Fibroblast of mammary gland (primary cell): ENCODE results near the gene MRPL53.

Source experiments
- DNase-seq: peaks from one replicate; pipeline ENCODE4 v3.0.0-alpha.2; 2010; ENCODE audit warnings: low read depth
- H3K4me3 ChIP-seq: 2 replicates; pipeline ENCODE4 v1.5.1; 2011; ENCODE audit warnings: low read depth, mild to moderate bottlenecking, low read length, moderate library complexity; ENCODE audit not compliant: control insufficient read depth
- TF ChIP-seq, protein P1 (sequence below): conservative IDR thresholded peaks from 2 replicates; pipeline ENCODE4 v1.5.1; 2011; ENCODE audit warnings: low read depth, low read length, inconsistent platforms; ENCODE audit not compliant: control insufficient read depth, insufficient read depth

The MRPL53 gene

DNA sequence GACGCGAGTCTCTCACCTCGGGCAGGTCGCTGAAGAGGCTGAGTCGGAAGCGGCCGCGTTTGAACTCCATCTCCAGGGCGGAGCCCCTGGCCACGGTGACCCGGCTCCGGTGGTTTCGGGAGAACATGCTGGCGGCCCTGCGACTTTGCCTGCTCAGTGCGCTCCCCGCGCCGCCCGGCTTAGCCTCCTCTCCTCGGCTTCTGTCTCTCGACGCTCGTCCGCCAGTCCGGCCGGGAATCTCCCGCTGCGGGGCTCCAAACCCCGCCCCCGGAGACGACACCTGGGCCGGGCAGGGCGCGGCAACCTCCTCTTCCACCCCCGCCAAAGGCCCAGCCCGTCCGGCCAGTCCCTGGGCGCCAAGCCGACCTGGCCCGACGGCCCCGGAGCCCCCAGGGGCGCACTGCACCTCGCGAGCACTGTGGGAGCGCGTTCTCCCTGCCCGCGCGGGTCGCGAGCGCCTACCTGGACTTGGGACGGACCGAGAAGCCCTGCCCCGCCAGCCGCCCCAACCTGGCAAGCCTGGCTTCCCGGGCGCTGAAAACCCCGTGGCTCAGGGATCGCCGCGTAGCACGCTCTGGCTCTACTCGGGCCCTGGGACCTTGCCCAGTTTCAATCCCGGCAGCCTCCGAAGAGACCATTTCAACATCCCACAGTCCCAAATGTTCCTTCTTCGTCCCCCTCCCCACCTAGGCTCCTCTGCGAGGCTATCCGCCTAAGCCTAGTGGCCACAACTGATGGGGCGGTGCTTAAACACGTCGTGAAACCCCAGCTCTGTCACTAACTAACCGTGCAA is 30.6 kb downstream of the MRPL53 start, which contains the start of gene RTKN:
RTKN (minus strand) TSS at position 248 of the 793 bp plus-strand sequence; CDS start at position 127, 121 bp downstream.
- no peak for DNase-seq
- H3K4me3 ChIP-seq, result peak within 1 kb of the TSS; percentile 57
- TF ChIP-seq, protein P1, sequence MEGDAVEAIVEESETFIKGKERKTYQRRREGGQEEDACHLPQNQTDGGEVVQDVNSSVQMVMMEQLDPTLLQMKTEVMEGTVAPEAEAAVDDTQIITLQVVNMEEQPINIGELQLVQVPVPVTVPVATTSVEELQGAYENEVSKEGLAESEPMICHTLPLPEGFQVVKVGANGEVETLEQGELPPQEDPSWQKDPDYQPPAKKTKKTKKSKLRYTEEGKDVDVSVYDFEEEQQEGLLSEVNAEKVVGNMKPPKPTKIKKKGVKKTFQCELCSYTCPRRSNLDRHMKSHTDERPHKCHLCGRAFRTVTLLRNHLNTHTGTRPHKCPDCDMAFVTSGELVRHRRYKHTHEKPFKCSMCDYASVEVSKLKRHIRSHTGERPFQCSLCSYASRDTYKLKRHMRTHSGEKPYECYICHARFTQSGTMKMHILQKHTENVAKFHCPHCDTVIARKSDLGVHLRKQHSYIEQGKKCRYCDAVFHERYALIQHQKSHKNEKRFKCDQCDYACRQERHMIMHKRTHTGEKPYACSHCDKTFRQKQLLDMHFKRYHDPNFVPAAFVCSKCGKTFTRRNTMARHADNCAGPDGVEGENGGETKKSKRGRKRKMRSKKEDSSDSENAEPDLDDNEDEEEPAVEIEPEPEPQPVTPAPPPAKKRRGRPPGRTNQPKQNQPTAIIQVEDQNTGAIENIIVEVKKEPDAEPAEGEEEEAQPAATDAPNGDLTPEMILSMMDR, result no peak

DNA sequence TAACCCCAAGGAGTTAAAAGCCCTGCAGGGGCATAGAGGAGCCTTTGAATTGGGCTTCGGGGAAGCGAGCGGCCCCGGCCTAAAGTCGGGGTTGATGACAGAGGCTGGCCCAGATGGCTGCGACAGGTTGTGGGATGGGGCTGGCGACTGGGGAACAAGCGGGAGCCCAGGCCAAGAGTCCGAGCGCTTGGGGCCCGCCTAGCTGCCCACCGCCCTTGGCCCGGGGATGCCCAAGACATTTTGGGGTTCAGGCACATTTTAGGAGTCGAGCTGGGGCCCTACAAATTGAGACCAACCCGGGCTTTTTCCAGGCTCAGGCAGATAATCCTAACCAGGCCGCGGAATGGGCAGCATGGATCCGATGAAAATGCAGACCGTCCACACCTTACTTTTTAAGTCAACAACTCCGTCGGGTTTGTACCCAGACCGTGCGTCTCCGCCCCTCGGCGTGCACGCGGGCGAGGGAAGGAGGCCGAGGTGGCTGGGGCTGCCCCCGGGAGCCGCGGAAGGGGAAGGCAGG is 31.2 kb downstream of the MRPL53 start:
- no peak for DNase-seq
- TF ChIP-seq, protein P1, result no peak
- no peak overlapping the region for H3K4me3 ChIP-seq

DNA sequence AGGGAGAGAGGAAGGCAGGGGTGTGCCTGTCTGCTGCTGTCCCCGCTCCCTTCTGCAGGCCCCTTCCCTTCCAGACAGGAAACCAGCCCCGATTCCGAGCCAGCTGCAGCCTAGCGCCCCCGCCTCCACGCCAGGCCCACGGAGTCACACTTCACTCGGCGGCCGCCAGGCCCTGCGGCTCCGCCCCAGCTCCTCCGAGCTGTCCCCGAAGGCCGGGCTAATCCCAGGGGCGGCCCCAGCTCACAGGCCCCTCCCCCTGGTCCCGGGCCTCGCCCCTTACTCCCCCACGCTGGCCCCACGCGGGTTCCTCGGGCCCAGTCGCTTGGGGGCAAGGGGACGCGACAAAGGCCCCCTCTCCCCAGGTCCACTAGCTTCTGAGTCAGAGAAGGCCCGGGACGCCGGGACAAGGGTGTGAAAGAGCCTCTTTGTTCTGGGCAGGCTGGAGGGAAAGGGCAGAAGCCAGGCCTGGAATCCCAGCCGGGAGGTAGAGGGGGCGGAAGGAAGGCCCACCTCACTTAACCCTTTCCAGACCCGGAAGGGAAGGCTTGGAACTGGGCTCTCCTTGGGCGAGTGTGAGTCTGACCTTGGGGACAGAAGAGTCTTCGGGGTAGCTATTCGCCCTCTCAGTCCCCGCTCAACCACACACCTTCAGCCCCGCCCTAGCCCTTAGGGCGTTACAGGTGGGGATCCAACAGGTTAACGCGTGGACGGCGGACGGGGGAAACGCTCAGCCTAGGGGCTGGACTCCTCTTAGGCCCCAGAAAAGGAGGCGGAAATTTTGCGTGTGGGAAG is 31.9 kb downstream of the MRPL53 start:
- TF ChIP-seq, protein P1, result no peak
- peak; percentile 68 for DNase-seq
- peak overlapping the region; percentile 57 for H3K4me3 ChIP-seq

DNA sequence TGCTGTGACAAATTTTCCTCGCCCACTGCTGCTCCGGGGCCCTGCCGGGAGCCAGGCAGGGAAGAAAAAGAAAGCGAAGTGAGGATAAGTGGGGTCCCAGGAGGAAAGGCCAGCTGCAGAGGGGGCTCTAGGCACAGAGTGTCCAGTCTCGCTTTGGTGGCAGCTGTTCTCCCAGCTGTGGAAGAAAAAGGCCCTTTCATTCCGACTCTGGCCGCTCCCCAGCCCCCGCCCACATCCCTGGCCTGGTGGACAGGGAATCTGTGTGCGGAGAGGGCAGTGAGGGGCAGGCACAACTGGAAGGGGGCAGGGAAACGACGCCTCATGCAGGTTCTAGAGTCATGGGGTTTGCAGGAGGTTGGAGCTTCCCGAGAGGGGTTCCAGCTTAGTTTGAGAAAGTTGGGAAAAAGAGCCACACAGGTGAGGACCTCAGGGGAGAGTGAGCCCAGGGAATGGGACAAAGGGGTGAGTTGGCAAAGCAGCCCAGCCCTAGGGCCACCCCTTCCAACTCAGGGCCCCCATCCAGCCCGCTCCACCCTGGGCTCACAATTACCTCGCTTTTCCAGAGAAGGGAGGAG is 32.6 kb downstream of the MRPL53 start:
- TF ChIP-seq, protein P1, result no peak
- peak overlapping the region; percentile 57 for H3K4me3 ChIP-seq
- DNase-seq, result peak; percentile 46

DNA sequence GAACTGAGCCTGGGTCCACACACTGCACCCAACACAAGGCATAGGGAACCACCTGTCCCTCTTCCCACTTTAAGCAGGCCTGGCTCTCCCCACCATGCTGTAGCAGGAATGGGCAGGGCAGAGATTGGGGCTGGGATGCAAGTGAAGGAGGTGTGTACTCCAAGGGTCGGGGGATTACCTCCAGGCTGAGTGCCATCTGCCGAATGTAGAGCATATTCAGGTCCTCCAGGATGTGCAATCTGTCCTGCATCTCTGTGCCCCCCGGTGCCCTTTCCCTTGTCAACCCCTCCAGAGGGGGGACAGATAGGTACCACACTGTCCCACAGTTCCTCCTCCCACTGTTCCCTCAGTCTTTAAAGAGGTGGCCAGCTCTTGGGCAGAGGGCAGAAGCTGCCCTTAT is 33.1 kb downstream of the MRPL53 start:
- peak overlapping the region; percentile 57 for H3K4me3 ChIP-seq
- TF ChIP-seq, protein P1, result no peak
- DNase-seq, result no peak

DNA sequence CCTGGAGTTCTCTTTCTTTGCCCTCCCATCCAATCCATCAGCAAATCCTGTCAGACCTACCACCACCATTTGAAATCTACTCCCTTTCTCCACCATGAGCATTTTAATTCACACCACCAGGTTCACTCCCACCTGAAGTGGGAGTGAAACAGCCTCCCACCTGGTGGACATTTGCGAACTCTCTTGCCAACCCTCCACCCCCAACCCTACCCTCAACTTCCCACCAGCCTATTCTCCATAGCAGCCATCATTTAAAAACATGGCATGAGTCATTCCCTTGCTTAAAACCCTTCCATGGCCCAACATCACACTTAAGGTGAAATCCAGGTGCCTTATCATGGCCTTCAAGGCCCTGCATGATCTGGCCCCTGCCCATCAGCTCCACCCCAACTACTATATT is 34.2 kb downstream of the MRPL53 start:
- no peak for DNase-seq
- H3K4me3 ChIP-seq, result no peak overlapping the region
- TF ChIP-seq, protein P1, result no peak
